GM18861 (cell line): ENCODE data around the gene SEMA6B.

Experiments
- ATAC-seq: cut with Tn5 transposase; IDR thresholded peaks from one replicate; pipeline ENCODE4 v1.9.1; 2021; ENCODE audit not compliant: unreplicated experiment

The SEMA6B gene

DNA sequence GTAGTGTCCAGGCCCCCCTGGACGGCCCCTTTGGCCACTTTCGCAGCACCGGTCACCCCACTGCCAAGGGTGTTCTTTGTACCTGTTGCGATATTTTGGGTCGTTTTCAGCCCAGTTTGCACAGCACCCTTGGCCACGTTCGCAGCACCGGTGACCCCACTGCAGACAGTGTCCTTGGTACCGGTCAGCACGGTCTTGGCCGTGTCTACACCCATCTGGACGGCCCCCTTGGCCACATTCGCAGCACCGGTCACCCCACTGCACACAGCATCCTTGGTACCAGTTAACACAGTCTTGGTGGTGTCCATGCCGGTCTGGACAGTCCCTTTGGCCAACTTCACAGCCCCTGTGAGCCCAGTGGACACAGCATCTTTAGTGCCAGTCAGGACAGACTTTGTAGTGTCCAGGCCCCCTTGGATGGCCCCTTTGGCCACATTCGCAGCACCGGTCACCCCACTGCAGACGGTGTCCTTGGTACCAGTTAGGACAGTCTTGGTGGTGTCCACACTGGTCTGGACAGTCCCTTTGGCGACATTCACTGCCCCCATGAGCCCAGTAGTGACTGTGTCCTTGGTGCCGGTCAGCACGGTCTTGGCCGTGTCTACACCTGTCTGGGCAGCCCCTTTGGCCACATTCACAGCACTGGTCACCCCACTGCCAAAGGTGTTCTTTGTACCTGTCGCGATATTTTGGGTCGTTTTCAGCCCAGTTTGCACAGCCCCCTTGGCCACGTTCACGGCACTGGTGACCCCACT, 48.0 kb downstream of the SEMA6B start:
- no peak for ATAC-seq

DNA sequence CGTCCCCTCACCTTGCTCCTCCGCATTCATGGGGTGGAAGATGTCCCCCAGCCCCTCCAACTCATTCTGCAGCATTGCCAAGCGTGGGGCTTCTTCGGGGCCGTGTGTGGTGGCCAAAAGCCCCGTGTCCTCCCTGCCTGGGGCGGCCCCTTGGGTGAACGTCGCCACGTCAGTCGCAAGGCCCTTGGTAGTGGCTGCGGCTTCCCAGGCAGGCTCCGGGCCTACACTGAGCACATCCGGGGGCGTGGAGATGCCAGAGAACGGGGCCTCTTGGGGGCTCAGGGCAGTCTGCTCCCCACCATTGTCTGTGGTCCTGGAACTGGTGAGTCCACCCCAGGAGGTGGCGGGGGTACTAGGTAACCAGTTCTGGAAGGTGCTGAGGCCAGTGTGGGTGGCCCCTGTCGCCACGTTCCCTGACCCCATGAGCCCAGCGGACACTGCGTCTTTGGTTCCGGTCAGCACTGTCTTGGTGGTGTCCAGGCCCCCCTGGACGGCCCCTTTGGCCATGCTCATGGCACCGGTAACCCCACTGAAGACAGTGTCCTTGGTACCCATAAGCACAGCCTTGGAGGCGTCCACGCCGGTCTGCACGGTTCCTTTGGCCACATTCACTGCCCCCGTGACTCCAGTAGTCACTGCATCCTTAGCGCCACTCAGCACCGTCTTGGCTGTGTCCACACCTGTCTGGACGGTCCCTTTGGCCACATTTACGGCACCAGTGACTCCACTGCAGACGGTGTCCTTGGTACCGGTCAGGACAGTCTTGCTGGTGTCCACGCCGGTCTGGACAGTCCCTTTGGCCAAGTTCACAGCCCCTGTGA, 48.8 kb downstream of the SEMA6B start:
- ATAC-seq, result no peak

DNA sequence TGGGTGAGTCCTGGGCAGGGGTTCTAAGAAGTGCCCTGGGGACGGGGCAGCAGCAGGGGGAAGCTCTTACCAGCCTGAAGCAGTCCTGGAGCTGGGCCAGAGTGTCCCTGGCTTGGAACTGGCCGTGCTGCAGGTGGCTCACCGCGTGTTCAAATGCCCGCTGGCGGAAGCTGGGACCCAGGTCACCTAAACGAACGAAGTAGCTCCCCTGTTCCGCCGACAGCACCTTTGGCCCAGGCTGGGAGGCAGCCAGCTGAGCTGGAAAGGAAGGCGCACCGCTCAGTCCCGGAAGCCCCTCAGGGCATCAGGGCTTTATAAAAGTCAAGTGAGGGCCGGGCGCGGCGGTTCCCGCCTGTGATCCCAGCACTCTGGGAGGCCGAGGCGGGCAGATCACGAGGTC, 50.8 kb downstream of the SEMA6B start:
- no peak for ATAC-seq

DNA sequence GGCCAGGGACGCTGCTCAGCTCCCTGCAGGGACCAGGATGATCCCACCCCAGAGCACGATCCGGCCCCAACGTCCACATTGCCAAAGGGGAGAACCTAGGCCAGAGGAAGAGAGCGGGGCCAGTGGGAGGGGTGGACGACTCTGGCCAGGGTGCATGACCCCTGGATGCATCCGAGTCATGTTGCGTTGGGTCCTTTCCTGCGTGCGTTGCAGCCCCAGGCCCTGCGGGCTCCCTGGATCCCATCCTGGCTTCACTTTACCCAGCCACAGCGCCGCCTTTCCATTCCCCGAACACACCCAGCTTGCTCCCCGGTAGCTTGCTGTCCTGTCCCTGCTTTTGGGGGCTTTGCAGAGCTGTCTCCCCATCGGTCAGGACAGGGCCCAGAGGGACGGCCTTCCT, 51.7 kb downstream of the SEMA6B start:
- ATAC-seq, result no peak

DNA sequence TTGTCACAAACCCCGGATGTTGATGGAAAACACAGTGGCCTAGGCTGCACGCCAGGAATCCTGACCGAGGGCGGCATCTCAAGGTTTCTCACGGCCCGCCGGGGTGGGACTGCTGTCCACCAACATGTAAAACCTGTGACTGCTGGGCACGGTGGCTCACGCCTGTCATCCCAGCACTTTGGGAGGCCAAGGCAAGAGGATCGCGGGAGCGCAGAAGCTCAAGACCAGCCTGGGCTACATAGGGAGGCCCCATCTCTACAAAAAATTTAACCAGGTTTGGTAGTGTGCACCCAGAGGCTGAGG, 52.4 kb downstream of the SEMA6B start:
- ATAC-seq, result no peak

DNA sequence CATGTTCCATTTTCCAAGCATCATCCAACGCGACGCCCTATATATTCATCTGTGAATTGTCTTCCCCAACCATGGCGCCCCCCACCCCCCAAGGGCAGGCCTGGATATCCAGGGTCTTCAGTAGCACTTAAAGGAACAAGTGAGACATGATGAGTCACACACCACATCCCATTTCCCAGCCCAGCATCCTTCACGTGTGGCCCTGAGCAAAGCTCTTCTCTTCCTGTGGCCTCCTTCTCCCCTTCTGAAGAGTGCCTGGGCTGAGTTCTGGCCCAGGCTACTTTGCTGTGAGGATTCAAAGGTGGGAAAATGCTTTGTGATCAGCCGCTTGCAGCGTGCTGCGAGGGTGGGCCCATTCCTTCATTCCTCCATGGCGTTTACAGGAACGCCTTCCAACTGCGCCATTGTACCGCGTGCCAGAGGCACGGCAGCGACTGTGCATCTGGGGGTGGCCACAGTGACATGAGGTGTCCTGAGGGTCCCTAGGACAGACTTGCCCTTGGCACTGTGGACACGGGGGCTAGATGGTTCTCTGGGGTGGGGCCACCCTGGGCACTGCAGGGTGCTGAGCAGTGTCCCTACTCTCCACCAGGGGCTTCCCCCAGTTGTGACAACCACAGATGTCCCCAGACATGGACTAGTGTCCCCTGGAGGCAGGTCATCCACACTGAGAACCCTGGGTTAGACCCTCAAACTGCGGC, 52.9 kb downstream of the SEMA6B start:
- no peak for ATAC-seq

DNA sequence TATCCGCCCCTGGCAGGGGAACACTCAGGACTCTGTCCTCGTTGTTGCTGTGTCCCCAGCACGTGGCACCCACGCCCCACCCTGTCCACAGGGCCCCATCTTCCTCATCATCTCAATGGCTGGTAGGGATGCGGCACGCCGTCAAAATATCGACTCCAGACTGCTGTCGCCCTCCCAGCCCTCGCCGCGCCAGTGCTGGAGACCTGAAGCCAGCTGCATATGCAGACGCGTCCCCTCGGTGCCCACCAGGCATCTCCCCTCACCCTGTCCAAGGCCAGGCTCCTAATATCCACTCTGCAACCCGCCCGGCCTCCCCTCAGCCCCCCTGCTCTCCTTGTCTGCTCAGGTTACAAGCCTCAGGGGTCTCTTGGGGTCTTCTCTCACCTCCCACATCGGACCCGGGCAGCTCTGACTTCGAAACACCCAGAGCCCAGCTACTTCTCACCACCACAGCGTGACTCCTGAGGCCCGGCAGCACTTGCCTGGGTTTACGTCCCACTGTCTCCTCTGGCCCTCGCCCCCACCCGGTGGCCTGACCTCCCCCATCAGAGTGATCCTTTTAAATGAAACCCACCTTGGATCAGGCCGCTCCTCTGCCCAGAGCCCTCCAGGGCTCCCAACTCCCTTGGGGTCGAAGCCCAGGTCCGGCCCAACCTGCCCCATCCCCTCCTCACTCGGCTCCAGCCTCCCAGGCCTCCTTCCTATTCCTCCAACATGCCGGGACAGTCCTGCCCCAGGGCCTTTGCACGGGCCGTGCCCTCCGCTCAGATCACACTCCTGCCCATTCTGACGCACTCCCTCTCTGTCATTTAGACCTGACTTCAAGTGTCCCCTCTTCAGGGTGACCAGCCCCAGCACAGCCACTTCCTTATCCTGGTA, 53.7 kb downstream of the SEMA6B start:
- no peak for ATAC-seq

DNA sequence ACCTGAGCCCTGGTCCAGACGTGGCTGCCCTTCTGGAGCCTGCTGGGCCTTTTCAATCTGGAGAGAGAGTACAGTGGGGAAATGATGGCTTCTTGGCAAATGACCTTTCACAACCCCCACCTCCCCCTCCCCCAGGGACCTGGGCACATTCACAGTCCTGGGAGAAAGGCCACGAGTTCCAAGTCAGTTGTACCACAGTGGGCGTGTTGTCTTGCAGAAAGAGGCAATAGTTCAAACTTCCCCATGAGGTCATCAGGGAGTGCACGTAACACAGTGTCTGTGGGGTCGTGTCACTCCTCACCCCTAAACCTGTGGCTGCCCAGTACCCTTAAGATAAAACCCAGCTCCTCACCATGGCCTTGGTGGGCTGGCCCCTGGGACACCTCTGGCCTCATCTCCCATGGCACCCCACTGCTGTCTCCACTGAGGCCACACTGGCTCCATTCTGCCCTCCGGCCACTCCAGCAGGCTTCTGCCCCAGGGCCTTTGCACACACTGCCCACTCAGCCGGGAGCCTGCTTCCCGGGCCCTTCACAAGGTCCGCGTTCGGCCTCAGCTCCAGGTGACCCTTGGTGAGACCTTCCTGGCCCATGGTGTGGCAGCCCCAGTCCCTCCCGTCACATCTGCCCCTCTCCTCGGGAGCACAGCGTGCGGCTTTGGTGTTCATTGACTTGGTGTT, 54.5 kb downstream of the SEMA6B start:
- no peak for ATAC-seq

DNA sequence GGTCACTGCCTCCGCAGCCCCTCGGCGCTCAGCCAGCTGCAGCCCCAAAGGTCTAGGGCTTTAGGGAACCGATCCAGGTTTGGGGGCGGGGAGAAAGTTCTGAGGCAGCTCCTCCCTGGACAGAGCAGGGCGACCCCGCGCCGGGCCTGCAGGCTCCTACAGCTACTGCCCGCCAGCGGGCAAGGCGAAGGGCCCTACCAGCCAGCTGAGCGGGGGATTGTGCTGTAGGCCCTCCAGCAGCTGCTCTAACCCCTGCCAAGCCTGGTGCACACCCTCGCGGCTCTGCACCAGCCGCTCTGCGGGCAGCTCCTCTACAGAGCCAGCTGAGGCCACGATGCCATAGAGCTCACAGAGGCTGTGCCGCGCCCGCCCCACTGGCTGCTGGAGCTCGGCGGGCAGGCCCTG, 55.2 kb downstream of the SEMA6B start:
- ATAC-seq, result no peak

DNA sequence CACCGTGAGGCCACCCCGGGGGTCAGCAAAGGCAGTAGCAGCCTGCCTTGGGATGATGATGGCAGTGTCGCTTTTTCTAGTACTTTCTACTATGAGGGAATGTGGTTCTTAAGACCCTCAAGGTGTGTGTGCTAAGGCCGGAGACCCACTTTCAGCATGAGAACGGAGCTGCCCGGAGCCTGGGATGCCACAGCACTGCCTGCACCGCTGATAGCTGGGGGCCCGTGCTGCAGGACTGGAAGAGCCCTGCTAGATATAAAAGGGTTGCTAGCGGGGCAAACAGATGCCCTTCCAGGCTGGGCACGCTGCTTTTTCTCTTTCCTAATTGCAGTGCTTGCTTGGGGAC, 55.7 kb downstream of the SEMA6B start:
- no peak for ATAC-seq

DNA sequence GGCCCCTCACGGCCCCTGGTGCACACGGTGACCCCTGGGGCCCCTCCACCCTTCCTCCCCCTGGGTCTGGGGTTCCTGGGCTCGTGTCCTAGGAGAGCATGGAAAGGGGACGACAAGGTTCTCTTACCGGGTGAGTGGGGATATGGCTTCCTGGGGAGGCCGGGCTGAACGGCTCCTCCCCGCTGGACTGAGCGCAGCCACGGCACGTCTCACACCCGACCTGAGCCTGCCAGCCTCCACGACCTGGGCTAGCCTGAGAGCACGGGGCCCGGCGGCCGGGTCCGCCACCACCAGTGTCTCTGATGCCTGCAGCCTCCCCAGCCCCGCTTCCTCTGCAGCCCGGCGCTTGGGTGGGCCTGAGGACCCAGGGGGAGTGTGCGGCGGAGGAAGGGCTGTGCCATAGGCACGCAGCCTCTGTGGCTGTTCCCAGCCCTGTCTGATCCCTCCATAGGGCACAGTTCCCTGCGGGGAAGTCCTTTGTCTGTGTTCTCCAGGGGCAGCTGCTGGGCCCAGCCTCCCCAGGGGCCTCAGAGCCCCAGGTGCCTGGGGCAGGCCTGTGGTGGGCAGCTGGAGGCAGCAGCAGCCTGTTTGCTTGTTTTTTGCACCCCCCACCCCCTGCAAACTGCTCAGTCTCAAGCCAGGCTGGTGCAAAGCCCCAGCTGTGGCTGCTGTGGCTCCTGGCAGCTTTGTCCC, 56.2 kb downstream of the SEMA6B start:
- no peak for ATAC-seq

DNA sequence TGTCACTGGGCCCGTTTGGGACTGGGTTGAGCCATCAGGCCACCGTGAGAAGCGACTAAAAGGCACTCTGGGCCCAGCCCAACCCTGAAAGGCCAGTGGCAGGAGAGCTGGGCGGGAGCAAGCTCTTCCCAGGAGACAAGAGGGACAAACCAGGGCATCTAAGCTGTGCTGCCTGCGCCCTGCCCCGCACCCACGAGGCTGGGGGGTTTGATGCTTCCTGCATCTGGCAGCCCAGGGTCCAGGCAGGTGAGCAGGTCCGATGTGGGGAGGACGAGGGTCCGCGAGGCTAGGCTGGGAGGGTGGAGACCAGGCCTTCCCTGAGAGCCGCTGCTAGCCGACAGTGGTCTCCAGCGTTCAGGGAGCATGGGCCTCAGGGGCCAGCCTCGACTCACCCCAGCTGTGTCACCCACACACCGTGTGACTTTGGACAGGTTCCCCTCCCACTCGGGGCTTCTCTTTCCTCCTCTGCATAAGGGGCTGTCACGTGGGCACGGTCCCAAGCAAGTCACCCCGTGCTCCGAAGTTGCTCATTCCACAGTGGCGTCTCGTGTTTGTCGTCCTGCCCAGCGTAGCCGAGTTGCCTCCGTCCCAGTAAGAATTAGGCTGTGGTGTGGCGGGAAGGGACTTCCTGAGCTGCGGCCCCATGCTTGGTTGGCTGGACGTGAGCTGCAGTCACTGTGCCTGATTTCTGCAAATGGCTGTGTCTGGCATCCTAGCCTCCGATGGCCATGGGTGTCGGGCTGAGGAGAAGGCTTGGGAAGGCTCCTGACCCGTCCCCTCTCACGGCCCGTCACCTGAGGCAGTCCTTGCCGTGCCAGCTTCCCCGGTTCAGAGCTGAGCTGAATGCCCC, 57.0 kb downstream of the SEMA6B start:
- ATAC-seq, result no peak

DNA sequence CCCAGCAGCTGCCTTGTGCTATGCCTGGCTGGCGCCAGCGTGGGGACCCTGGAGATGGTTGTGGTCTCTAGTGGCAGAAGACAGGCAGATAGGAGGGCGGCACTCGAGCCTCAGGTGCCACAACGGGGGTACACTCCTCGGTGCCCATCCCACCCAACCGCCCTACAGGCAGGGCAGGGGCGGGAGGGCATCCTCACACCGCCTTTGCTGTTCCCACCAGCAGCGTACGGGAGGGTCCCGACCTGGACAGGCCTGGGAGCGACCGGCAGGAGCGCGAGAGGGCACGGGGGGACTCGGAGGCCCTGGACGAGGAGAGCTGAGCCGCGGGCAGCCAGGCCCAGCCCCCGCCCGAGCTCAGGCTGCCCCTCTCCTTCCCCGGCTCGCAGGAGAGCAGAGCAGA, 57.8 kb downstream of the SEMA6B start:
- ATAC-seq, result no peak

DNA sequence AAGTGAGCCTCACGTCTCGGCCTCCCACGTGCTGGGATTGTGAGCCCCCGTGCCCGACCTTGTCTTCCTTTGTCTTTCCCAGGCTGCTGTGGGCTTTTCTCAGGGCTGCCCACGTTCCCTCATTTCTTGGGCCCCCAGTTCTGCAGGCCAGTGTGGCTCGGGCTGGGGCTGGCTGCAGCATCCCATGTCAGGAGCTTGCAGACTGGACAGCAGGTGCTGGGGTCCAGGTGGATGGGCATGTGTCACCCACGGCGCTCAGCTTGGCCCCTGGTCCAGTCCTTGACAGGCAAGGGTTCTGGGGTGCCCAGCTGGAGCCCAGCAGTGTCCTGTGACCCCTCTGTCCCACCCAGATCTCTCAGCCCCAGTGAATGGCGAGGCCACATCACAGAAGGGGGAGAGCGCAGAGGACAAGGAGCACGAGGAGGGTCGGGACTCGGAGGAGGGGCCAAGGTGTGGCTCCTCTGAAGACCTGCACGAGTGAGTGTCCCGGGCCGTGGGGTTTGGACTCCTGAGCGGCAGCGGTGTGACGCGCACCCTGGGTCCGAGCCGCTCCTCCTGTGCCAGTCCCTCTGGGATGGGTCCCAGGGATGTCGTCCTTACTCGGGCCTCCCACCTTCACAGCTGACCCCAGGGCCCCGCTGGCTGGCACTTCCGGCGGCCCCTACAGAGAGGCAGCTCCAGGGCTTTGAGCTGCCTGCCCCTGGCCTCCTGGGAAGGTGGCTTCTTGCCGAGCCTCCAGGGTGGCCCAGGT, 58.5 kb downstream of the SEMA6B start:
- ATAC-seq, result no peak

DNA sequence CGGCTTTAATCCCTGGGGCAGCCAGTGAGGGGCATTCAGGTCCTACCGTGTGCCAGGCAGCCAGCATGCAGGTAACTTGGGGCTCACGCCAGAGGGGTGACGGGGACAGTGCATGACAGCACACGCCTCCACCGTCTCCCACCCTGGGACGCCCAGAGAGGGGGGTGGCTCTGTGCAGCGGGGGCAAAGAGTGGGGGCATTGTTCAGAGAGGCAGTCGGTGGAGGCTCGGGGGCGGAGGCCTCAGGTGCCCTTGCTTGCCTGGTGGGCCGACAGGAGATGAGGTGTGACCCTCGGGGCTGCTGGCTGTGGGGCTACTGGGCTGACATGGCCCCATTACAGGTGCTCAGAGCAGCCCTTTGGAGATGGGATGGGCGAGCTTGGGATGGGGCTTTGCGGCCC, 59.6 kb downstream of the SEMA6B start:
- no peak for ATAC-seq

DNA sequence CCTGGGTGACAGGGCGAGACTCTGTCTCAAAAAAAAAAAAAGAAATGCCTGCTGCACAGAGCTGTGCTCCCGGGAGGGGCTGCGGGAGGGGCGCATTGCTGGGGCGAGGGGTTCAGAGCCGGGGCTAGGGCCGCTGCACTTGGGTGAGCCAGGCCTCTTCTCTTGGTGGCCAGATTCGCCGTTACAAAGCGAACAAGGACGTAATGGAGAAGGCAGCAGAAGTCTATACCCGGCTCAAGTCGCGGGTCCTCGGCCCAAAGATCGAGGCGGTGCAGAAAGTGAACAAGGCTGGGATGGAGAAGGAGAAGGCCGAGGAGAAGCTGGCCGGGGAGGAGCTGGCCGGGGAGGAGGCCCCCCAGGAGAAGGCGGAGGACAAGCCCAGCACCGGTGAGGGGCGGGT, 60.2 kb downstream of the SEMA6B start:
- ATAC-seq, result no peak

DNA sequence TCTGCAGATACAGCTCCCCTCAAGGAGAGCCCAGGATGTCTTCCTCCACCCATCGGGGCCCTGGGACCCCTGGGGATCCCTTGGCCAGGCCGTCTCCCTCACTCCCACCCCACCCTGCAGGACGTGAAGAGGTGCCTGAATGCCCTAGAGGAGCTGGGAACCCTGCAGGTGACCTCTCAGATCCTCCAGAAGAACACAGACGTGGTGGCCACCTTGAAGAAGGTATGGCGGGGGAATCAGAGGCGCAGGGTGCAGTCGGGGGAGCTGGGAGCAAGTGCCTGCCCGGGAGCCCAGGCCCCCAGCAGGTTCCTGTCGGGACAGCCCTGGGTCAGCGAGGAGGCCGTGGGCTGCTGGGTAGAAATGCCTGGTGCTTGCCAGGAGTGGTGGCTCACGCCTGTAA, 60.8 kb downstream of the SEMA6B start:
- ATAC-seq, result no peak

DNA sequence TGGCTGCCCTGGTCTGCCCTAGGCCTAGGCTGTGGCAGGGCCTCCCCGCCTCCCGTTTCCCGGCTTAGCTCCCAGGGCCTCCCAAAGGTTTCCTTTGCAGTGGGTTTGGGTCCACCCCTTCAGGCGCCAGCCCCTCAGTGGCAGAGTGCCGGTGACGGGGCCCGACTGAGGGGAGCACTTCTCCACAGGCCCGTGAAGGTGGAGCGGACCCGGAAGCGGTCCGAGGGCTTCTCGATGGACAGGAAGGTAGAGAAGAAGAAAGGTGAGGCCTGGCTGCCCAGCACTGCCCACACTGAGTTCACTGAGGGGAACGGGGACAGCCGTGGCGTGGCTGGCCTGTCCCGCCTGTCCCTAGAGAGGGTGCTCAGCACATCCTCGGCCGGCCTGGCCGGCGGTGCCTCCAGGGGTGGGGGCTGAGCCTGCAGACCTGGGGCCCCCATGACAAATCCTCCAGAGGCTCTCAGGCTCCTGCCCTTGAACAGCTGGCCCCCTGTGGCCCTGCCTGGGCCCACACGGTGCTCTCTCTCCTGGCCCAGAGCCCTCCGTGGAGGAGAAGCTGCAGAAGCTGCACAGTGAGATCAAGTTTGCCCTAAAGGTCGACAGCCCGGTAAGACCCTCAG, 61.6 kb downstream of the SEMA6B start:
- ATAC-seq, result no peak
